ENCODE measurements around the gene MCCC2. TPM values are rescaled to one million over a fixed set of nuclear protein-coding genes. Genes with fewer than 3 reads are reported as not detected.

The MCCC2 gene
- total RNA-seq, 1 experiment from 2014 or later, result 47.2 TPM

DNA sequence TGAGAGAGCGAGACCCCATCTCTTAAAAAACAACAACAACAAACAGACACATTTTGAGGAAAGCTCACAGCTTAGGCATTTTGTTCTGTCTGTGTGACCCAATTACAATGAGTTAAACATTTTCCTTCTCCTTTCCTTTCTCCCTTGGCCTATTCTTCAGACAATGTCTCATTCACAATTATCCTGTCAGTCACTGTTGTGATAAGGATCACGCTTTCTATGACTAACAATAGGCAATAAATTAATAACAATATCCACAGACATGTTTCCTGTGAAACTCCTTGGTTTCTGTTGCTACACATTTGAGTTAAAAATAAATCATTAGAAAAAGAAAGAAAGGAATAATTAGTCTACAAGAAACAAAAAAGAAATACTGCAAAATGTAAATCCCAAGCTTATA, 112.1 kb downstream of the MCCC2 start:
- ChIA-PET RAD21 (ENCODE audit: low non-redundant PET in 1 of 2, low total read pairs in 2 of 2, uncharacterized antibody in 2 of 2, unreplicated experiment in 2 of 2) (no interaction called here), POLR2A (no interaction called here), CTCF (no interaction called here)
- ATAC-seq, result no peak
- no peak overlapping the region for H3K4me2 ChIP-seq (ENCODE audit: low read length)
- no peaks in the 10 kb centered on the region for H3K9me2 ChIP-seq (ENCODE audit: insufficient read depth)
- no peaks in the 10 kb centered on the region for H3K4me1 ChIP-seq (ENCODE audit: control insufficient read depth in 1 of 2, insufficient read depth in 2 of 2, low read length in 2 of 2)
- H3K36me3 ChIP-seq (ENCODE audit: control insufficient read depth in 1 of 2, insufficient read depth in 2 of 2, low read length in 2 of 2), result no peaks in the 10 kb centered on the region
- peaks cover 6% of the 10 kb centered on the region; the same call in 1 of the 2 replicates for H3K27me3 ChIP-seq (ENCODE audit: insufficient read depth, low read length)
- BruUV-seq (replicated peaks), result no TSS peak
- H3K9me3 ChIP-seq (ENCODE audit: control insufficient read depth in 1 of 2, insufficient read depth in 1 of 2, low read depth in 1 of 2, low read length in 2 of 2), result no peaks in the 10 kb centered on the region
- peak overlapping the region; percentile 8 for H2AFZ ChIP-seq (ENCODE audit: low read depth, low read length, poor library complexity, severe bottlenecking)
- H3K79me2 ChIP-seq (ENCODE audit: insufficient read depth, low read length), result no peaks in the 10 kb centered on the region
- H3K9ac ChIP-seq (ENCODE audit: low read length), result no peak overlapping the region
- no peaks in the 10 kb centered on the region for H4K20me1 ChIP-seq (ENCODE audit: insufficient read depth)
- intact Hi-C loops (cut with micrococcal nuclease), result no loop called here
- no peak overlapping the region for H3K27ac ChIP-seq (ENCODE audit: low read depth, low read length)
- no peak overlapping the region for H3K4me3 ChIP-seq (replicated peaks in 1 of 2; ENCODE audit: low read depth in 1 of 2, low read length in 2 of 2)
- TF ChIP-seq ELF1 (IDR thresholded peaks at IDR 0.05; ENCODE audit: borderline replicate concordance, low read depth), result no peak
- TF ChIP-seq TCF7L2 (IDR thresholded peaks at IDR 0.05; ENCODE audit: borderline replicate concordance, extremely low read depth, insufficient read depth, insufficient read length), result no peak
- no peak for TF ChIP-seq SRF (IDR thresholded peaks at IDR 0.05; ENCODE audit: low read depth)
- TF ChIP-seq SIN3A (IDR thresholded peaks at IDR 0.05; ENCODE audit: low read depth), result no peak
- TF ChIP-seq, protein P1, sequence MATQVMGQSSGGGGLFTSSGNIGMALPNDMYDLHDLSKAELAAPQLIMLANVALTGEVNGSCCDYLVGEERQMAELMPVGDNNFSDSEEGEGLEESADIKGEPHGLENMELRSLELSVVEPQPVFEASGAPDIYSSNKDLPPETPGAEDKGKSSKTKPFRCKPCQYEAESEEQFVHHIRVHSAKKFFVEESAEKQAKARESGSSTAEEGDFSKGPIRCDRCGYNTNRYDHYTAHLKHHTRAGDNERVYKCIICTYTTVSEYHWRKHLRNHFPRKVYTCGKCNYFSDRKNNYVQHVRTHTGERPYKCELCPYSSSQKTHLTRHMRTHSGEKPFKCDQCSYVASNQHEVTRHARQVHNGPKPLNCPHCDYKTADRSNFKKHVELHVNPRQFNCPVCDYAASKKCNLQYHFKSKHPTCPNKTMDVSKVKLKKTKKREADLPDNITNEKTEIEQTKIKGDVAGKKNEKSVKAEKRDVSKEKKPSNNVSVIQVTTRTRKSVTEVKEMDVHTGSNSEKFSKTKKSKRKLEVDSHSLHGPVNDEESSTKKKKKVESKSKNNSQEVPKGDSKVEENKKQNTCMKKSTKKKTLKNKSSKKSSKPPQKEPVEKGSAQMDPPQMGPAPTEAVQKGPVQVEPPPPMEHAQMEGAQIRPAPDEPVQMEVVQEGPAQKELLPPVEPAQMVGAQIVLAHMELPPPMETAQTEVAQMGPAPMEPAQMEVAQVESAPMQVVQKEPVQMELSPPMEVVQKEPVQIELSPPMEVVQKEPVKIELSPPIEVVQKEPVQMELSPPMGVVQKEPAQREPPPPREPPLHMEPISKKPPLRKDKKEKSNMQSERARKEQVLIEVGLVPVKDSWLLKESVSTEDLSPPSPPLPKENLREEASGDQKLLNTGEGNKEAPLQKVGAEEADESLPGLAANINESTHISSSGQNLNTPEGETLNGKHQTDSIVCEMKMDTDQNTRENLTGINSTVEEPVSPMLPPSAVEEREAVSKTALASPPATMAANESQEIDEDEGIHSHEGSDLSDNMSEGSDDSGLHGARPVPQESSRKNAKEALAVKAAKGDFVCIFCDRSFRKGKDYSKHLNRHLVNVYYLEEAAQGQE (IDR thresholded peaks at IDR 0.05; ENCODE audit: low read depth), result no peak
- TF ChIP-seq YY1 (IDR thresholded peaks at IDR 0.05; ENCODE audit: extremely low read depth, insufficient replicate concordance, low read depth, low read length), result no peak
- TF ChIP-seq POLR2A (IDR thresholded peaks at IDR 0.05; ENCODE audit: borderline replicate concordance, extremely low read depth, insufficient read depth, insufficient read length), result no peak
- no peak for TF ChIP-seq ZNF274 (IDR thresholded peaks at IDR 0.05; ENCODE audit: low read depth, low read length)
- TF ChIP-seq ZFX (IDR thresholded peaks at IDR 0.05), result no peak
- TF ChIP-seq, protein P2, sequence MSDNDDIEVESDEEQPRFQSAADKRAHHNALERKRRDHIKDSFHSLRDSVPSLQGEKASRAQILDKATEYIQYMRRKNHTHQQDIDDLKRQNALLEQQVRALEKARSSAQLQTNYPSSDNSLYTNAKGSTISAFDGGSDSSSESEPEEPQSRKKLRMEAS (IDR thresholded peaks at IDR 0.05), result no peak
- TF ChIP-seq, protein P3, sequence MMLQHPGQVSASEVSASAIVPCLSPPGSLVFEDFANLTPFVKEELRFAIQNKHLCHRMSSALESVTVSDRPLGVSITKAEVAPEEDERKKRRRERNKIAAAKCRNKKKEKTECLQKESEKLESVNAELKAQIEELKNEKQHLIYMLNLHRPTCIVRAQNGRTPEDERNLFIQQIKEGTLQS (IDR thresholded peaks at IDR 0.05), result no peak
- no peak for TF ChIP-seq CBX3 (IDR thresholded peaks at IDR 0.05; ENCODE audit: low read depth)
- TF ChIP-seq CEBPB (IDR thresholded peaks at IDR 0.05; ENCODE audit: low read depth), result no peak
- TF ChIP-seq FOSL1 (IDR thresholded peaks at IDR 0.05; ENCODE audit: low read depth), result no peak
- no peak for TF ChIP-seq EGR1 (IDR thresholded peaks at IDR 0.05; ENCODE audit: low read depth)
- TF ChIP-seq EZH2 (IDR thresholded peaks at IDR 0.05), result no peak
- no peak for TF ChIP-seq SP1 (IDR thresholded peaks at IDR 0.05; ENCODE audit: low read depth)
- TF ChIP-seq JUND (IDR thresholded peaks at IDR 0.05), result no peak
- no peak for TF ChIP-seq POLR2AphosphoS5 (IDR thresholded peaks at IDR 0.05; ENCODE audit: low read depth, low read length)
- no peak for DNase-seq (ENCODE audit: low read depth, low spot score)

Data from HCT116 (cell line).